ENCODE measurements around the gene PITX1. TPM values are rescaled to one million over a fixed set of nuclear protein-coding genes. Genes with fewer than 3 reads are reported as not detected.

The PITX1 gene
- total RNA-seq, 1 donor from 2014 or later: 20.6 TPM

DNA sequence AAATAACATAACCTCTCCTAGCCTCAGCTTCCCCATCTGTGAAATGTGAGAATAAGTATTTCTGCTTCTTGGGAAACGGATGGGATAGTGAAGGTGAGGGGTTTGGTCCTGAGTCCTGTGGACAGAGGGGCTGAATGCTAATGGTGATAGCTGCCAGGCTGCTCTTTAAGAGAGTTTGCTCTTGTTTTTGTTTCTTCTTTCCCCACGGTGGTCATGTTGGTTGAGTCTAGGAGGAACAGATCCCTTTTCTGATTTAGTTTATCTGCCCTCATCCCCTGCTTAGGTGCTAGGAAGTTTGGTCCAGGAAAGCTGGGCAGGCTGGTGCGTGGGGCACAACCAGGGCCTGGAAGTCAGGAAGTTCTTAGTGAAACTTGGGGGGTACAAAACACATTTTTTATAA, 7.7 kb upstream of the PITX1 start:
- DNase-seq (ENCODE audit: low spot score): no peak

DNA sequence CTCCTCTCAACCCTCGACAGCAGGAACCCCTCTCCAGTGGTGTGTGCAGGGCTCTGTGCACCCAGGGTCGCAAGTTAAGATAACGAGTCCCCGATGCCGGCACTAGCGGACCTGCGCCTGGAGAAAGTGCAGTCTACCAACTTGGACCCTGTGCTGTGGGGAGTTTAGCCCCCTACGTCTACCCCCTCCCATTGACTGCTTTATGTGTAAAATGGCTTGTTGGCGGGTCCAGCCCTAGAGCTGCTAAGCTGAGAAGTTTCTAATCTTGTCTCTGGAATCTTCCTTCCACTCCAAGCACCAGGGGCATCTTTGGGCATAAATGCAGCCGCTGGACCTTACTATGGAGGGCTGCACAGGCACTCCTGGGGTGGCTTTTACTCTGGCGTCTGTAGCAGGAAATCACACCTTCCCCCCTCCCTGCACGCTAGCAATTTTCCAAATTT, 7.1 kb upstream of the PITX1 start:
- no peak for DNase-seq (ENCODE audit: low spot score)

DNA sequence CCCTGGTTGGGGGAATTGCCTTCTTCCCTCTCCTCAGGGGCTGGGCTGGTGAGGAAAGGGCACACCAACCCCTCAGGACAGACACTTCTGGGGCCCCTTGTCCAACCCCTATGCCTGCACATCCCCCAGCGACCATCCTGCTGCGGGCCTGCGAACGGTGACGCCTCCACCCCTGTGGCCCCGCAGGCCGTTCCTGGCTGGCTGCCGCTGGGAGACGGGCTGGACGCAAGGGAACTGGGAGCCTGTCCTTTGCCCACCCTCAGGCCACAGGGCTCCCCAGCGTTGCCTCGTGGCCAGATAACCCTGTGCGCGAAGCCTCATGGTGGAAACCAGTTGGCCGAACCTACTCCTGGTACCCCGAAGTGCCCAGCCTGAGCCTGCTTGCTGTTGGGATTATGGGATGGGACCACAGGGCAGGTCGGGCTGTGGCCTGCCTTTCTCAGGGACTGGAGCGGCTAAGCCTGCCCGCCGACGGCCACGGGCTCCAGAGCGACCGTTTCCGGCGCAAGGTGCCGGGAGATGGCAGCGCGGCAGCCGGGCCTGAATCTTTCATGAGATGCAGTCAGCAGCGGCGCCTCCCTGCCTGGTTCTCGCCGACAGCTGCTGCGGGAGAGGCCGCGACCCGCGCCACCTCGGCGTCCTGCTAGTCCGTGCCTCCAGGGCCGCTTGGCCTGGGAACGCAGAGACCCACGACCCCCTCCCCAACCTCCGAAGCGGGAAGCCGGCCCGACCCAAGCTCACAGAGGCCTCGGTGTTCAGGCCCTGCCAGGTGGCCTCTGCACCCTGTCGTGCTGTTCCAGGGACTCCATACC, 6.5 kb upstream of the PITX1 start:
- DNase-seq (ENCODE audit: low spot score): no peak

DNA sequence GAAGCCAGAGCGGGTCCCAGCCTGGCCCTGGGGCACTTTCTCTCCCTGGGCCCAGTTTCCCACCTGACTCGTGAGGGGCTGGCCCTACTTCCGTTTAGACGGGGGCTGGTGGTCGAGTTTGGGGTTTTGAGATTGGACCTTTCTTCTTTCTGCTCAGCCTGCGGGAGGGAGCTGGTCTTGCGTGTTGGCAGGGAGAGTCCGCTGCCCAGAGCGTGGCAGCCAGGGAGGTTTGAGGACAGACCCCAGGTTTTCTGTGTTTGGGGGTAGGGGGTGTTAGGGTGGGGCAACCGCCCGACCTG, 6.0 kb upstream of the PITX1 start:
- DNase-seq (ENCODE audit: low spot score): no peak

DNA sequence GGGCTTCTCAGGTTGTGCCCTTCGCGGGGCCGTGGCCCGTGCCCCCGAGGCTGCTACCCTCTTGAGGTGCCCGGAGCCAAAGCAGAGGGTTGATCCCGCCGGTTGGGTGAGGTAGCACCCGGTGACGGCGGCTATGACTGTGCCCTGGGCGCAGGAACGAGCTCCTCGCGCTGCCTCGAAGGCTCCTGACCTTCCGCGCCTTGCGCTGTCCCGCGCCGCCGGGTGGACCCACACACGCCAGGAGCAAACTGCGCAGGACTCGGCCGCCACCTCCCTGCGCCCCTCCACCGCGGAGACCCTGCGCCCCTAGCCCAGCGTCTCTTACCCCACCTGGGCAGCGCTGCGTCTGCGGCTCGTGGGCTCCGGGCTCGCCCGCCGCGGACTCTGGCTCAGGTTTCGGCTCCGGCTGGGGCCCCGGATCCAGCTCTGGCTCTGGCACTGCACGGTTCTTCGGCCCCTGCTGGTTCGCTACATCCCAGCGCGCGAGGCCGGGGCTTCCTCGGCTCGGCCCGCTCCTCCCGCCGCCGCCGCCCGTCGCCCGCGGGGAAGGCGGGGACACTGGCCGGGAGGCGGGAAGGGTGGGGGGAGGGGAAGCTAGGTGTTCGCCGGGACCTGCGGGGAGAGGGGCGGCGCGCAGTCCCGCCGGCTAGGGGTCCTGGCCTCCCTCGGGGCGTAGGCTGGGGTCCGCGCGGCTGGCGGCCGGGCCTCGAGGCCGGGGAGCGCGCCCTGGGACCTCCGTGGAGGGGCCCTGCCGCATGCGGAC, 5.4 kb upstream of the PITX1 start:
- DNase-seq (ENCODE audit: low spot score): no peak

DNA sequence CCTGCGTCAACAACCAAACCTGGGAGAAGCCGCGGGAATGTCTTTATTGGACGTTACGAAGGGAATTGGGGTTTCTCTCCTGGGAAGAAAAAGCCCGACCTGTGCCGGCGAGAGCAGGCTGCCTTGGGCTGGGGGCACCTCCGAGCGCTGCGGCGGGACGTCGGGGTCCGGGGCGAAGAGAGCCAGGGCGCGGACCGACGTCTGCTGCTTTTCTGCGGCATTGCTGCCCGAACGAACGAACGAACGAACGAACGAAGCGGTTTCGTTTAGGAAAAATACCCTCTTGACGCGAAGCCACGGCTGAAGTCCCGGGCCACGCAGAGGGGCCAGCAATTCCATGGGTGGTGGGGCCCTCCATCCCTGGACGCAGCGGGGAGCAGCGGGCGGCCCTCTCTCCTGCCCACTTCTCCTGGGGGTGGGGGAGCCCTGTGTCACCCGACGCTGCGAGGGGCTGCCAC, 4.8 kb upstream of the PITX1 start:
- no peak for DNase-seq (ENCODE audit: low spot score)

DNA sequence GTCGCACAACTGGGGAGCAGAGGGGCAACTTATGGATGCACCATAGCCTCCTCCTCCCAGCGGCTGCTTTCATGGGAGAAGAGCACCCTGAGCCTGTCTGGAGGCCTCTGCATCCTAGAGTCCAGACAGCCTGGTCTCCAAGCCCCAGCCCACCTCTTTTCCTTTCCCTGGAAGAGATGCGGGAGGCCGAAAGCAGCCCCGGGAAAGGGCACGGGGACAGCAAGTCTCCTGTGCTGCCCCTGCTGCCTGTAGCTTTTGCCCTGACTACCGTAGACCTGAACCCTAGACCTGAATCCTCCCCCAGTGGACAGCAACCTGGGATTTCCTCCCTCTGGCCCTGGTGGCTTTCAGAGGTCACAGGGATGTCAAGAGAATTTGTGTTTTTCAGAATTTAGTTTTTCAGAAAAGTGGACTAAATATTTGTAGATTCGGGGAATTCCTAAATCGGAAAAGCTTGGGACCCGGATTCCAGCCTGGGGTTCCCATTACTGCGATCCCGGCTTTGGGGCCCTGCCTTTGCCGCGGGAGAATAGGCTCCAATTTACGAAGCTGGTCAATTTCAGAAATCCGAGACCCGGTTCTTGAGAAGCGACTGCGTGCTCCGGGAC, 4.3 kb upstream of the PITX1 start:
- no peak for DNase-seq (ENCODE audit: low spot score)

DNA sequence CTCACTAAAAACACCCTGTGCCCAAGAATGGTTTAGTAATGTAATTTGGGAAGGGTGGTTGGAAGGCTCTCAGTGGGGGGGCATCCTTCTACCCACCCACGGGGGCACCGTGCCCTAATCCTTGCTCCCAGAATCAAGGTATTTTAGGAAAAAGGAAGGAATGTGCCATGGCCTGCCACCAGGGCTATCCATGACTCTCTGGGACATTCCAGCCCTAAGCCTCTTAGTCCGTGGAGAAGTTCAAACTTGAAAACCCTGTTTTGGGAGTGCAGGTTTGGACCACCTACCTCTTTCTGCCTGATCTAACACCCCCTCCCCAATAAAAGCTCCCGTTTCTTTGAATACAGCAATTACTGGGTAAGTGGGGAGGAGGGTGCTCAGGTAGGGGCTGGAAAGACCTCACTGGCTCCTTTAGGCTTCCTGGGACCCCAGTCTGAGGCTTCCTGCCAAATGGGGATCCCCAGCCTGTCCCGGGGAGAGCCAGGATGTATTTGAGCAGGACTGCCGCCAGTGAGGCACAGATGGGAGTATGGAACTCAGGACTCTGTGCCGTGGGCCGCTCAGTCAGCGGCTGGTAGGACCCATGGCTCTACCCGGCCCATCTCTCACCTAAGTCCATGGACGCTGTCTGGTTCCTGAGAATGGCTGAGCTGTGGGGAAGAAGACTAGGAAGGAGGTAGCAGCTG, 3.6 kb upstream of the PITX1 start:
- DNase-seq (ENCODE audit: low spot score): no peak

DNA sequence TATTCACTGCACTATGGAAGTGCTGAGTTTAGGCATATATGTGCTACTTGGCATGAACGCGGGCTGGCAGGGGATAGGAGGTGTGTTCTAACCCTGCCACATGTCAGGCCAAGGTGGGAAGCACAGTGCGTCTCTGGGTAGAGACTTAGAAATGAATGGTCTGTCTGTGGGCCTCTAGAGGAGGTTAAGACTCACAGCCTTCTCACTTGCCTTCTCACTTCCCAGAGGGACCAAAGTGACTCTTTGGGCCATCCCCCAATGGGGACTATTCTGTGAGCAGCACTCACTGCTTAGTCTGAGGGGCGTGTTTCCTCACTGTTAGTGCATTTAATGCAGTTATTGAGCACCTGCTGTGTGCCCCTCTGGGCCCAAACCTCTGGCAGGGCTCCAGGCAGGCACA, 2.4 kb upstream of the PITX1 start:
- no peak for DNase-seq (ENCODE audit: low spot score)

DNA sequence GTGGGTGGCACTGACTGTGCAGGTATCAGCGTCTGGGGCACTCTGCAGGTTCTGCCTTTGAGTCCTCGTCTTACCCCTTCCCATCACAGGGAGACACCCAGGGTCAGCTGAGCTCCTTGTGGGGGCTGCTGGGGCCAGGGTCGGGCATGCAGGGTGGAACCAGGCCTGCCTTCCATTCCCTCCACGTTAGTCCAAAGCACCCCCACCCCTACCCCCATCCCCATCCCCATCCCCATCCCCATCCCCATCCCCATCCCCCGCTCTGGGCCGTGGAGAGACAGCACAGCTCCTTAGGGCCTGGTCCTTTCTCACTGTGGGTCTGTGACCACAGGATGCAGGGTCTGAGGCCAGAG, 1.6 kb upstream of the PITX1 start:
- DNase-seq (ENCODE audit: low spot score): no peak

DNA sequence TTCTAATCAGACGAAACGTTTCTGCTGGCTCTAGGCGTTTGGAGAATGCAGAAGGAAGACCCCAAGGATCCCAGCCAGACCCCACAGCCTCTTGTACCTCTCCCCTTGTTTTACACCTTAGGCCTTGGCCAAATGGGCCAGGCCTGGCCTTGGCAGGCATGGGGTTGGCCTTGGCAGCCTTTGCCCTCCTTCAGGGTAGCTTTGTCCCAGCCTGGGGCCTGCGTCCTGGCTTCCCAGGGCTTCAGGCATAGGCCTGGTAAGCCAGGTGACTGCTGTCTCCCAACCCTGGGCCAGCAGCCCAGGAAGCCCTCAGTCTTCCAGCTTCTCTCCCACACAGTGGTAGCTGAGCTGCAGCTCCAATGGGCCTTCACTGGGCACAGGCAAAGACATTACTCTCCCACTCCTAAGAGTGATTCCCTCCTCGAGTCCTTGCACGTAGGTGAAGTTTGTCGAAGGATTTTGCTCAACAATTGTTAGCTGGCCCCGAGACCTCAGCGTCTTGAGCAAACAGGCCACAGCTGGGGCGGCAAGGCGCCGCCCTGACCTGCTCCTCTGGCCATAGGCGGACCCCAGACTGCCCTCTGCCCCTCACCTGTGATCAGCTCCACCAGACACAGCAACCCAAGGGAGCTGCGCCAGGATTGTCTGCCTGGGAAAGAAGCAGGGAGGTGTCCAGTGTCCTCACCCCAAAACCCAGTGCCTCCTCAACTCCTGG, 1.1 kb upstream of the PITX1 start:
- DNase-seq (ENCODE audit: low spot score): no peak

DNA sequence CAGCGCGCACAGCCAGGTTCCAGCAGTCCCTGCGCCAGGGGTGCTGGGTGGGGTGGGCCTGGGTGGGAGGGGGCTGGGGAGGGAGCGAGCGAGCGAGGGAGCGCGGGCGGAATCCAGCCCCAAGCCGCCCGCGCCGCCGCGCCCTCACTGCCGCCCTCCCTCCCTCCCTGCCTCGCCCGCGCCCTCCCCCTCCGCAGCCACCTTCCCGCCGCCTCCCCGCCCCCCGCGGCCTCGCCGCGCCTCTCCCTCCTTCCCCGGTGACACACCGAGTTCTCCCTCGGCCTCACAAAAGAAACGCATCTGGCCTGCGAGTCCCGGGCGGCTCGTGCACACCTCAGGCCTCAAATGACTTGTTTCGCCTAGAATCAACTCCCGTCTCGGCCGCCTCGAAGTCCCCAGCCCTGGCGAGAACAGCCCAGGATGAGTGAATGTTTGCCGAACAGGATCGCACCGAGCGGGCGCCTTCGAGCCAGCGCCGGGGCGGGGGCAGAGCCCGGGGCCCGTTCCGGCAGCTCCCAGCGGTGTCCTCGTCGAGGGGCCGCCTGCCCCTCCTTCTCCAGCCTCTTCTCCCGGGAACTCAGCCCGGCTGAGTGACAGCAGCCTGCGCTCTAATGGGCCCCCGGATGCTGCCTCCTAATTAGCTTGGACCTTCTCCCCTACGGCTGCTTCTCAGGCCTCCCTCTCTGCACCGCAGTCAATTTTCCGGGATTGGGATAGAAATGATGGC, 371 bp upstream of the PITX1 start:
- peak; percentile 83 for DNase-seq (ENCODE audit: low spot score)

DNA sequence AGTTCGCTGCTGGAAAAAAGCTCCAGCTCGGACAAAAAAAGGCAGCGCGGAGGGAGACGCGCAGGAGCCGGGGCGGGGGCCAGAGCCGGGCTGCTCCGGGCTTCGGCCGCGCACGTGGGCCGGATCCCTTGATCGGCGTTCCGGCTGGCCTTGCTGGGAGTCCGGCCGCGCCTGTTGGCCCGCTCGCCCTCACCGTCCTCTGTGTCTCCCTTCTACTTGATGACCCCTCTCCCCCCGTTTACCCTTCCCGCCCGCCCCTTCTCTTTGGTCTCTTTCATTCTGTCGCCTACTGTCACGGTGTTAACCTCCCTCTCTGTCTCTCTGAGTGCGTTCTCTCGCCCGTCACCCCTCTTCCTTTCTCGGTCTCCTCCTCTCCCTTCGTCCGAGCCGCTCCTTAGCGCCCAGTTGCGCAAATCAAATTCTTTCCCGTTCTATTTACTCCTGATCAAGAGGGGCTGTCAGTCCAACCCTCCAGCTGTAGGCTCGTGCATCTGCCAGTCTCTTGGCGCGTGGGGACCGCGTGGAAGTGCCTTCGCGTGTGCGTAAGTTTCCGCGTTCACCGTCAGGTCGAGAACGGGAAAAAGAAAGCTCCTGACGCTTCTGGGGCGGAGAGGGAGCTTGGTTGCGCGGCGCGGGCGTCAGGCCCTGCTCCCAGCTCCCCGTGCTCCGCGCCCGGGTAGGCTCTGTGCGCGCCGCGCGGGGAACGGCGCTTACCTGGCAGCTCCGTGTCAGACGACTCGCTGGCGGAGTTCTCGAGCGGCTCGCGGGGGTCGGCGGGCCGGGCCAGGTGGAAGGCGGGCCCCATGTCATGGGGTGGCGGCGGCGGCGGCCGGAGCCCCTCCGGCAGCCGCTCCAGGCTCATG, 798 bp downstream of the PITX1 start:
- no peak for DNase-seq (ENCODE audit: low spot score)

DNA sequence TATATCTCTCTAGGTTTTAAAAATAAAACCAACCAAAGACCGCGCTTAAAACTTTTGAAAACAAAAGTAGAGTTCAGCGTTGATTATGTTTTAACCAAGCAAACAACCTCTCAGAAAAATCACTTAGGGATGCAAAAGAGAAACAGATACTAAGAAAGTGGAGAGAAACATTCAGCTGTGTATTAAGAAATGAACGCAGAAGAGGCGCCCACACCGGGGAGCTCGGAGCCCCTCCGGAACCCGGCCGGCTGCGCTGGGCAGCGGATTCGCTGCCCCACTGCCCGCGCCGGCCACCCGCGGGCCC, 1.4 kb downstream of the PITX1 start:
- no peak for DNase-seq (ENCODE audit: low spot score)

DNA sequence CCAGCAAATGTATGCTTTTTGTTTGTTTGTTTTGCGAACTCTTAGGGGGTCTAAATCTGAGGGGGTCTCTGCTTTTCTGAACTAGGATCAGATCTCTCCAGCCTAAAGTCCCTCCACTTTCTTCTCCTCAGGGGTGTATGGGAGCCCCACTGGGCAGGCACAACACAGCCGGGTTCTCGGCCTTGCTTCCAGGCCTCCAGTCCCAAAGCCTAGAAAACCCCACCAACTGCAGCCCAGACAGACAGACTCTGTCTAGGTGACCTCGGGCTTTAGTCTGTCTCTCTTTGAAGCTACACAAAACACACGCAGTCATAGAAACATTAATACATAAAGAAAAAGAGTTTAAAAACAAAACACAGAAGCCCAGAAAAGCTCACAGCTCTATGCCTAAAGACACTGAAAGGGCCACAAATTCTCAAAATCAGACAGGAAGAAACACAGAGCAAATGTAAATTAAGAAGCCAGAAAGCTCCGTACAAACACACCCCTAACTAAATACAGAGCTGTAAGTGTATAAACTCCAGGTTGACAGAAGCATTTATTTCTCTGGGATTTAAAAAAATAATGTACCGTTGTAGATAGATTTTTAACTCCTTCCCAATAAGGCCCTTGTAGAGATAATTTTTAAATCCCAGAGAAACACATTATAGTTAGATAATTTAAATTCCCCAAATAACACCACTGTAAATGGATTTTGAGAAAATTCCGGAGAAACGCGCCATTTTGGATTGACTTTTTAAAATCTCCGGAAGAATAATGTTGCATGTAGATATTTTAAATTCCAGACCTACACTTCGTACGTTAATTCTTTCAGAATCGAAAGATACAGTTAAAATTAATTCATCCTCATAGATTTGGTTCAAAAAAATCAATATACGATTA, 2.0 kb downstream of the PITX1 start:
- no peak for DNase-seq (ENCODE audit: low spot score)

DNA sequence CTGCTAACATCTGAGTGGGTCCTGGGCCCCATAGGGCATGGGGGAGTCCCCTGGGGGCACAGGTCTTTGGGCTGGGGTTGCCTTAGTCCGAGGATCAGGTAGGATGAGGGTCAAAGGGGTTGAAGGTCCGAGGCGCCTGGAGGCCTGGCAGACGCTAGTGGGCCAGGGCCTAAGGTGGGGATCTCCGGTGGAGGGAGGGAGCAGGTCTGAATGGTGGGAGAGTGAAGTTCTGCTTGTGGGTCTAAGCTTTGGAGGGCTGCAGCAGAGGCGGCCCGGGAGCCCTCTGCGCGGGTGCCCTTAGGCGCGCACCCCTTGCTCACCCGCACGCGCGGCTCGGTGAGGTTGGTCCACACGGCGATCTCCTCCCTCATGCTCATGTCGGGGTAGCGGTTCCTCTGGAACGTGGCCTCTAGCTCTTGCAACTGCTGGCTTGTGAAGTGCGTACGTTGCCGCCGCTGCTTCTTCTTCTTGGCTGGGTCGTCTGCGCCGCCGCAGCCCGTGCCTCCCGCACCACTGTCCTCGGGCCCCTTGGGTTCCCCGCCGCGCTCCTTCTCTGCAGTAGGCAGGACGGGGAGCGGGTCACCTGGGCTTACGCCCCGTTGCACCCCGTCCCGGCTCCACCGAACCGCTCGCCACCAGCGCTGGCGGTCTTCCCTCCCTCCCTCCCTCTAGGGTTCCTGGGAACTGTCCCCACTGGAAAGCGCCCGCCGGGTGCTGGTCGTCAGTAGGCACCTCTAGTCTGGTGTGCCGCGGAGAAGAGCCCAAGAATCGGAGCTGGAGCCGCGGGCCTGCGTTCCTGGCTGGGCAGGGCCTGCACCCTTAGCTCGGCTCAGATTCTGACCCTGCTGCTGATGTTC, 2.8 kb downstream of the PITX1 start:
- no peak for DNase-seq (ENCODE audit: low spot score)

DNA sequence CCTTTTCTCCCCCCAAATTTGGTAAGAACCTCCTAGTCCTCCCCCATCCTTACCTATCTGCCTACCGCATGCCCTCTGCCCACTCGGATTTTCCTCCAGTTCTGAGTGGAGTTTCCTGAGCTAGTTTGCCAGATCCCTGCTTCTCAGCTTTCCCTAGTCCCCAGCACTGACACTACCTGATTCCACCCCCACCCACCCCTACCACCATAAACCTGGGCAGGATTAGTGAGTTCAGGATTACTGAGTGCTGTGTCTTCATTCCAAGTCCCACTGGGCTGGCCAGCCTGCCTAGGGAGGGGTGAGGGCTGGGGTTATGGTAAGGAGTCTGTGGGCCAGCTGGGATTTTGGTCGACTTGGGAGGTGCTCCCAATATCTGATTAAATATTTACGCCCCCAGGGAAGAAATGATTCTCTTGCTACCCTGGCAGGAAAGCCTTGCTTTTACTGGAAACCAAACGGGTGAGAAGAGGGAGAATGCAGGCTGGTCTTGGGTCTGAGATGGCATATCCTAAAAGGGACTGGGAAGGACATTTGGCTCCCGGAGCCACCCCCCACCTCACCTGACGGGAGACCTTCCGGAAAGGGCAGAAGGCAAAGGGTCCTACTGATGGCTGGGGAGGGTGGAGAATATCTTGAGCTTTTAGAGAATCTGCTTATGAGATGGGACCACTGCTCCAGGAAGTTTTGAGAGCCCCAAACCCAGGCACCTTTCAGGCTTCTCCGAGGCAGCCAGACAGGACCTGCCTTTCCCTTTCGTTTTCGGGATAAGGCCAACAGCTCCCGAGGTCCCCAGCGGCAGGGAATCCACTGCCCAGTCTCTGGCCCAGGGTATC, 3.7 kb downstream of the PITX1 start:
- DNase-seq (ENCODE audit: low spot score): no peak
